Amygdala (tissue), 56 donors: ENCODE results near the gene KRT222.

Source experiments
- DNase-seq, 56 donors: peaks; one replicate each; lab custom pipeline; 2025; lab: John Stamatoyannopoulos, UW

KRT222 gene

GRCh38 chr17:40659911-40660310 lies 5.1 kb downstream of the KRT222 start:
- DNase-seq, result no peak

- no peak for DNase-seq
Measured at GRCh38 chr17:40658396-40658795, 6.6 kb downstream of the KRT222 start.

GRCh38 chr17:40651939-40652338 lies 13.0 kb downstream of the KRT222 start:
- no peak for DNase-seq

- DNase-seq, result peak in 14 of 56 donors; percentile 16 to 62 (median 40)
Measured at GRCh38 chr17:40648384-40648968, 16.5 kb downstream of the KRT222 start.

GRCh38 chr17:40647624-40648383 lies 17.2 kb downstream of the KRT222 start, which contains the start of gene SMARCE1:
Gene SMARCE1 (minus strand): TSS chr17:40647818. CDS start chr17:40645802, 2,016 bp downstream.
- DNase-seq, result peak in 49 of 56 donors; percentile 16 to 90 (median 61)

- DNase-seq, result peak in 1 of 56 donors; percentile 55
Measured at GRCh38 chr17:40646791-40647623, 18.0 kb downstream of the KRT222 start.

- no peak for DNase-seq
Measured at GRCh38 chr17:40645943-40646342, 19.0 kb downstream of the KRT222 start.

- no peak for DNase-seq
Measured at GRCh38 chr17:40645291-40645690, 19.7 kb downstream of the KRT222 start.

- no peak for DNase-seq
Measured at GRCh38 chr17:40637931-40638330, 27.0 kb downstream of the KRT222 start.

- no peak for DNase-seq
Measured at GRCh38 chr17:40633871-40634270, 31.1 kb downstream of the KRT222 start.

GRCh38 chr17:40632216-40632615 lies 32.8 kb downstream of the KRT222 start:
- DNase-seq, result no peak

GRCh38 chr17:40629842-40630241 lies 35.1 kb downstream of the KRT222 start:
- DNase-seq, result no peak

- no peak for DNase-seq
Measured at GRCh38 chr17:40625311-40625710, 39.7 kb downstream of the KRT222 start.

- no peak for DNase-seq
Measured at GRCh38 chr17:40623419-40624210, 41.4 kb downstream of the KRT222 start.

GRCh38 chr17:40622509-40622928 lies 42.5 kb downstream of the KRT222 start:
- no peak for DNase-seq

- DNase-seq, result no peak
Measured at GRCh38 chr17:40621578-40621977, 43.4 kb downstream of the KRT222 start.

- no peak for DNase-seq
Measured at GRCh38 chr17:40621019-40621418, 44.0 kb downstream of the KRT222 start.

GRCh38 chr17:40618754-40619625 lies 46.0 kb downstream of the KRT222 start:
- no peak for DNase-seq

- no peak for DNase-seq
Measured at GRCh38 chr17:40617678-40618240, 47.2 kb downstream of the KRT222 start.
